Hematopoietic multipotent progenitor cell treated with erythropoietin and hydrocortisone succinate and interleukin-3 and kit ligand, for 15 days (in vitro differentiated cells): ENCODE results near the gene PRMT5.
"Not testable (repeated sequence)": the region's sequence is repeated elsewhere in the genome, so short reads cannot be mapped to it uniquely, and the experiment has no call there.

Experiments
- DNase-seq: peaks from one replicate; pipeline ENCODE4 v3.0.0-alpha.2; 2015; ENCODE audit warnings: low spot score

The PRMT5 gene

DNA sequence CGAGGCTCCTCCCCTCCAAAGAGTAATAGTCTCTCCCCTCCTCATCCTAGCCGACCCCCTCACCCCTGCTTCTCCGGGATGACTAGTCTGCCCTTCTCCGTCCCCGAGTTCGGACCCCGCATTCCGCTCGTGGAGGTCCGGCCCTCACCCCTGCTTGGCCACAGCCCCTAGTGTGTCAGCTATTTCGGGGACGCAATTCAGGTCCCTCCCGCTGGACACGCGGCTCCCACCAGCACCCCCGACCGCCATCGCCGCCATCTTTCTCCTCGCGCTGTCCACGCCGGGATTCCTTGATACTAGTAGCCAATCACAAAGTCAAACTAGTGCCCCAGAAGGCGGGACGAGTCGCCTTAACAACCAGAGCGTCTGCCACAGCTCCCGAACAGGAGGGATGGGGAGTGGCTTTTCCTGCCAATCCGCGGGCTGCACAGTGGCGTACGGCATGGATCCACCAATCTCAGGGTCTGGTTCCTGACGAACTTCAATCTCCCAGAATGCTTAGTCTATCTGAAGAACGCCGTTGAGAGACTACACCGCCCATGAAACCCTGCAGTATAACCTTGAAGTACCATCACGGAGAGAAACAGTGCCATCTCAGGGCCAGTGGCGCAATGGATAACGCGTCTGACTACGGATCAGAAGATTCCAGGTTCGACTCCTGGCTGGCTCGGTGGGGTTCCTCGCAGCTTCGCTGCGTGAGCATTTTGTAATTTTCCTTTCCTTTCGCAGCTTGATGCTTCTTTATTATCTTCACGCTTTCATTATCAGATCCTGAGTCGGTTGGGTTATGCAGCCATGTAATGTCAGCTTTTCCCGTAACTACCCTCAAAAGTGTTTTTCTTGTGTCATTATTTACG, at the start of gene PRMT5:
PRMT5 (minus strand) TSS at position 273 of the 857 bp plus-strand sequence; CDS start at position 258, 15 bp downstream.
- DNase-seq, result peak; percentile 98

DNA sequence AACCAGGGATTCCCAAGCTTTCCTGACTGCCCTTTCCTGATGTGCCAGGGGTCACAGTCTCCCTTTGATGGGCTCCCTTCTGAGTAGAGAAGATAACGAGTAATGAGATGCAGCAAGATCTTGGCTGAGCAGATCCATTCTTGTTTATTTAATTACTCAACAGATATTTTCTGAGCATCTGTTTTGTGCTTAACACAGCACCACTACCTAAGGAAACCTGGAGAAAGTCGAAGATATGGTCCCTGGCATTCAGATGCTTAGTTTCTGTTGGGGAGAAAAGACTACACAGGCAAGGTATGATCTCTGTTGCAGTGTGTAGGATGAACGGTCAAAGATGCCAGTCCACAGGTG, 49.3 kb upstream of the PRMT5 start:
- DNase-seq, result no peak

DNA sequence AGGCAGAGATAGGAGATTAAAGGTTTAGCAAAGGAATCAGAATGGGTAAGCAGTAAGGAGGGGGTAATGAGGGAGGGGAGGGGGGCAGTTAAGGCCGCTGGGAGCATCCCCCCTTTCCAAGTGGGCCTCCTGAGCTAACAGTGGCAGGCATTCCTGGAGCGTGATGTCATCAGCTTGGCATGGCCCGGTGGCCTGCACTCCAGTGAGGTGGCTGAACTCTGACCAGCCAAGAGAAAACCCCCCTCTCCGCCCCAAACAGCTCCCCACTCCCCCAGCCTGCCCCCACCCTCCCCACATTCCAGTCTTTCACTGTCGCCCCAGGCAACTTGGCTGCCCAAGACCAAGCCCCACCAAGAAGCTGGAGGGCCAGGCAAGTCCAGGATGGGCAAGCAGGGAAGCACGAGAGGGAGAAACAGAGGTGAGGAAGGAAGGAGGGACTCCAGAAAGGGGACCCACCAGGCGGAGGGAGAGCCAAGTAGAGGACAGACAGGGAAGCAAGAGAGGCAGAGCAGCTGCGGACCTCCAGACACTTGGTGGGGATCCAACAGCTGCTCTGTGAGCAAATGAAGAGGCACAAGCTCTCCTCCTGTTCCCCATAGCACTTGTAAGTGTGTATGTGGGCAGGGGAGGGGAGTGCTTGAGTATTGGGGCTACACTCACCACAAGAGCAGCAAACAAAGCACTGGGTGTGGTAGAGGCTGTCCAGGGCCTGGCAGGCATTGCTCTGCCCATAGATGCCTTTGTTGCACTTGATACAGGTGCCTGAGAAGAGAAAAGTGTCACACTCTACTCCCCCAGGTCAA, 48.7 kb upstream of the PRMT5 start:
- DNase-seq, result no peak

DNA sequence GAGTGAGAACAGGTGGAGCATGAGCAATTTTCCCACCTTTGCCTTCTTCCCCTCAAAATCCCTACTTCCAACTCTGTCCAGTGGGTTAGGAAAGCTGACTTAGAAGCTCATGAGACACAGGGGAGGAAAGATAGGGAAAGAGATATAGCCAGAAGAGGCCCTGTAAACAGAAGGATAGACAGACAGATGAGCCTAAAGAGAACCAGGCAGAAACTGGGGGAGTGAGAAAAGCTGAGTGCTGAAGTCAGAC, 48.2 kb upstream of the PRMT5 start:
- DNase-seq, result no peak

DNA sequence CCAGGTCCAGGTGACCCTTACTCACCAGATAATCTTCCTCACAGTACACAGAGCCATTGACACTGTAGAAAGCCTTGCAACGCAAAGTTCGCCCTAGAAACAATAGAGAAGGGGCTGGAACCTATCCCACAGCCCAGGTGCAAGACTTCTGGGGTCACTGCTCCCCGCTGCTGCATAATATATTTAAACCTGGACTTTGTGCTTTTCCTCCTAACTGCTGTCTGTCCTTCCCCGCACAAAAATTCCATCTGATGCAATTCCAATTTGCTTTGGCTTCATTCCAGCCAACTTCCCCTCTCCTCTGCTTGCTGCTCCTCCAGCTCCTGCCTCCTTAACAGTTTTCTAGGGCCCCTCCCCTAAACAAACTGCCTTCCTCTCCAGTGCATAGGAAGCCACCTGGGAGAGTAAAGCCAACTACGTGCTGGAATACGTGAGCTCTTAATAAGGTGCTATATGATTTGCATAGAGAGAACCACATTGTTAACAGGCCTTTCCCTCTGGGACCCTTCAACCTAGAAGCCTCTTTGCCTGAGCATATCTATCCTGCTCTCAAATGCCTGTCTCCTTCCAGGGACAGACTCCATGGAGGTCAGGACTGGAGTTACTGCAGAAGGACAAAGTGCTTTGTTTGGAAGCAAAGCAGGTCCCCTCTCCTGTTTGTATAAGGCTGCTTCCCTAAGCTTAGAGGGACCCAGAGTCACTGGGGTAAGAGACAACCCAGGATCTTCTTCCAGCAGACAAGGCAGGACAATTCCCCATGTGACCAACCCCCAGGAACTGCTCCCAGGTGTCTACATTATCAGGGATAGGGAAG, 47.7 kb upstream of the PRMT5 start:
- DNase-seq, result no peak

DNA sequence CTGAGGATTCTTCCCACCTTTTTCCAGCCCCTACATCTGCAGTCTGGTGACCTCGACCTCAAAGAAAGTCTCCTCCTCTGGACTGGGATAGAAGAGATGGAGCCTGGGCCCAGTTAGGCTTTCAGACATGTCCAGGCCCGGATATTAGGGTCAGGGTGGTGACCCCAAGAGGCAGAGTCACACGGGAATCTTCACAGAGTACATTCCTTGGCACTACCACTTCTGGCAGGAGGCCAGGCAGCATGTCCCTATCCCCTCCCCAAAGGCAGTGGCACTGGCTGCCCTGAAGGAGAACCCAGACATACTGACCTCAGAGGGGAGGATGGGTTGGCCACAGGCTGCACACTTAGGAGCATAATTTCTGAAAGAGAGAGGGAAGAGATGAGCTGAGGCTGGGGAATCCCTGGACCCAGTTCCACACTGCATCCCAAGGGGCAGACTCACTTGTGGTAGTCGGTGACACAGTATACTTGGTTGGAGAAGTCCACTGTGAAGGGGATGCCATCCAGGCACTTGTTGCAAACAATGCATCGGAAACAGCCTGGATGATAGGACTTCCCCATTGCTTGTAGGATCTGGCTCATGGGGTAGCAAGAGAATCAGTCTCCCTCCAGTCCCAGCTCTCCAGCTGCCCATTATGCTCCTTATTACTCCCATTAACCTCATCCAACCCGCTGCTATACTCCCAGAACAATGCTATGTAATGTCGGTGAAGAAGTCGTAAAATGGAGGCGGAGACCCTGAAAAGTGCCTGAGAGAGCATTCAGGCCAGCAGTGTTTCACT, 45.5 kb upstream of the PRMT5 start:
- no peak for DNase-seq

DNA sequence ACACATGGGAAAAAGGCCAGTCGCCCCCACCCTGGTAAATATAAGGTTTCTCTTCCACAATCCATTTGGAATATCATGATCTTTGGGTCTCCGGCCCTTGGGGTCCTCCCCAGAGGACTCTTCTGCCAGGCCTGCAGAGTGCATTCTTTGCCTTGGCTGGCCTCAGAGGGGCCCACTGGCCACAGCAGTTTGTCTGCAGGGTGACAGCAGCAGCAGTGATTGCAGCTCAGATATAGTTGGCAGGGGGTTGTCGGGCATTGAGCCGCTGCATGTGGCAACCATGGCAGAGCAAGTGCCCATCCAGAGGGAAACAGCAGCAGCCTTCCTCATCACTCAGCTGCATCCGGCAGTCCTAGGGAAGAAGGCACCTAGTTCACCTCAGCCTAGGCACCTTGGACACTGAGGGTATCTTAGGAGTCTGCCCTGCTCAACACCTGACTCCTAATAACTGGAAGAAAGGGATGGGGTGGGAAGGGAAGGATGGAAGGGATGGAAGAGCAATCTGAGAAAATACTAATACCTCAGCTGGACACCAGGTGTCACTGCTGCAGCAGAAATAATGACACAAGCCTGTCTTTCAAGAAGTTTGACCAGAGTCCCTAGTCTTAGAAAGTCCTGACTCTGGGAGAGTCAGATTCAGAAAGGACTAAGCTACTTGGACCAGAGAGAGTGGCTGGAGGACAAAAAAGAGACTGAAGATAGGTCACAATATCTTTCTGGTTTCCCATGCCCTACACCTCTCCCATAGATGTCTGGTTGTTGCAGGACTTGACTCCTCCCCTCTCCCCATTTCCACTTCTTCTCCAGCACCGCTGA, 44.2 kb upstream of the PRMT5 start:
- peak; percentile 59 for DNase-seq

DNA sequence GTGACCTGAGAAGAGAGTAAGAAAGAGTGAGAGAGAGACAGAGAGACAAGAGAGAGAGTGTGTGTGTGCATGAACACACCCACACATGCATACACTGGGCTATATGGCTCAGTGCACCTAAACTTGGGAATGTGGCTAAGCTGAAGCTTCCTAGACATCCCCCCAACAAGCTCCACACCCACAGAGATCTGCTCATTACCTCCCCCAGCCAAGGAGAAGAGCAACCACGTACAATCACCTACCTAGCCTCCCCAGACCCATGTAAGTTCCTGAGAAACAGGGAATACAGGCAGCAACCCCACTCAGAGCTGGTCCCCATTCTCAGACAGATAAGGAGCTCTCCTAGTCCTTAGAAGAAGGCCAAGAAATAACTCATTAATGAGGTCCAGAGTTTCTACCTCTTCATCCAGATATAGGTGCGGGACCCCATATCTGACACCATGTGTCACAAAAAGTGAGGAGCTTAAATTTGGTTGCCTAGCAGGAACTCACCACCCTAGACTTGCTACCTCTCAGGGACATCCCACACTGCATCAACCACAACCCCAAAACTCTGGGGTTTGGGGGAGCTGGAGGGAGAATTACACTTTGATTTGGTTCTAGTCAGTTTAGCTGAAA, 43.2 kb upstream of the PRMT5 start:
- no peak for DNase-seq

DNA sequence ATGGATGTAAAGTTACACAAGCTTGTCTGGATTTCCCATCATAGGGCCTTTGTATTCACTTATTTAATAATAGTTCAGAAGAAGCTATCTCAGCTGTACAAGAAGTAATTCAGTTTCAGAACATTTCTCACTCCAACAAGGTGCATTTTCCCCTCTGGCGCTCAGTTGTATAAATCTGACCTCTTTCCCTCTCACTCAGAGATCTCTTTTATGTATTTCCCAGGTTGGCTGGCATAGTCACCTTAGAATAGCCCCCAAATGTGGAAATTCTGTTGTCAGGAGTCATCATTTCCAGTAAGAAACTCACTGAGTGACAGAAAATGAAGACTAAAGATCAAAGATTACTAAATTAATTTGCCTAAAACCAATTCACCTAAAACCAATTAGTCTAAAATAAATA, 42.0 kb upstream of the PRMT5 start:
- DNase-seq, result no peak

DNA sequence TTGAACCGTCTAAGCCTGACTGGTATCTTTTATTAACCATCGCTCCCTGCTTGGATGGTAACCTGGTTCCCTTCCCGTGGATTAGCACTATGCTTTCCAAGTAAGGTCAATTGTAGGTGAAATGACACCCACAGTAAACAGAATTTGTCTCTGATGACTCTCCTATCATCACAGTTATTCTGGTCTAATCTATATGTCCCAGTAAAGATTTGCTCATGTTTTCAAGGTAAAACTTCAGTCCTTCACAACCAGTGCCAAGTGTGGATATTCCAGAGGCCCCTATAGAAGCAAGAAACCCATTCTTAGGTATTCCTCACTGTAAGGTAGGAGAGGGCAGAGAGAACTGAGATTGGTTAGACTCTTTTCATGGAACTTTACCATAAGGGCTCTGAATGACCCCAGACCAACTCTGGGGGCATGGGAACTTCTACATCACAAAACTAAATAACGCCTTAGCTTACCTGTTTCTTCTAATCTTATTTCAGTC, 37.6 kb upstream of the PRMT5 start:
- DNase-seq, result no peak

DNA sequence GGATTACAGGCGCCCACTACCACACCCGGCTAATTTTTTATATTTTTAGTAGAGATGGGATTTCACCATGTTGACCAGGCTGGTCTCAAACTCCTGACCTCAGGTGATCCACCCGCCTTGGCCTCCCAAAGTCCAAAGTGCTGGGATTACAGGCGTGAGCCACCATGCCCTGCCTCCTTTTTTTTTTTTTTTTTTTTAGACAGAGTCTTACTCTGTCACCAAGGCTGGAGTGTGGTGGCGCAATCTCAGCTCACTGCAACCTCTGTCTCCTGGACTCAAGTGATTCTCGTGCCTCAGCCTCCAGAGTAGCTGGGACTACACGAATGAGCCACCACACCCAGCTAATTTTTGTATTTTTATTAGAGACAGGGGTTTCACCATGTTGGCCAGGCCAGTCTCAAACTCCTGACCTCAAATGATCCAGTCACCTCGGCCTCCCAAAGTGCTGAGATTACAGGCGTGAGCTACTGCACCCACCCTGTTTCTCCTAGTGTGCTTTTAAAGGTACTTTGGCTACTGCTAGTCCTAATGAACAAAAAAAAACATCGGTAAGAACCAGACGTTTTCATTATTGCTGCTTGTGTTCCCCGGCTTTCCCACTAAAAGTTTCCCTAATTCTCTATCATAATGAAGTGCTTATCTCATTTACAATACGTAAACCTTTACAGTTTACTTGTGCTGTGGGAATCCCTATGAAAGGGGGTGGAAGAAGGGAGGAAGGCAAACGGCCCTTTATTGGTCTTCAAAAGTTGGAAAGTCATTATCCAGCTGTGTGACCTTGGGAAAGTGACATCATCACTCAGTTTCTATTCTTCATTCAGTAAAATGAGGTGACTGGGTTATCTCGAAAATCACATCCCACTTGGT, 37.0 kb upstream of the PRMT5 start:
- DNase-seq, result not testable (repeated sequence)

DNA sequence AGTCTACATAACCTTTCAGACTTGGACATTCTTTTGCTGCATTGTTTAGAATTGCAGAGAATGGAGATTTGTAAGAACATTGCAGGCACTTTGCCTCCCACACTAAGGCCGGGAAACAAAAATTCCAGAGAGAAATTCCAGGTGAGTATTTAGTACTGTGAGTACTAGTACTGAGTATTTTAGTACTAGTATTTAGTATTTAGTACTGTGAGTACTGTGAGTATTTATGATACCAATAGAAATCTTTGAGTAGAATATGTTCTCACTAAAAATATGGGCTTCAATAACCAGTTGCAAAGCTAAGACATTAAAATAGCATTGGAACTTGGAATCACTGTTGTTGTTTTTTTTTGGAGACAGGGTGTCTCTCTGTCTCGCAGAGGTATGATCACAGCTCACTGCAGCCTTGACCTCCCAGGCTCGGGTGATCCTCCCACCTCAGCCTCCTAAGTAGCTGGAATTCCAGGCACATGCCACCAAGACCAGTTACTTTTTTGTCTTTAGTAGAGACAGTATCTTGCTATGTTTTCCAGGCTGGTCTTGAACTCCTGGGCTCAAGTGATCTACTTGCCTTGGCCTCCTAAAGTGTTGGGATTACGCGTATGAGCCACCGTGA, 33.0 kb upstream of the PRMT5 start:
- no peak for DNase-seq

DNA sequence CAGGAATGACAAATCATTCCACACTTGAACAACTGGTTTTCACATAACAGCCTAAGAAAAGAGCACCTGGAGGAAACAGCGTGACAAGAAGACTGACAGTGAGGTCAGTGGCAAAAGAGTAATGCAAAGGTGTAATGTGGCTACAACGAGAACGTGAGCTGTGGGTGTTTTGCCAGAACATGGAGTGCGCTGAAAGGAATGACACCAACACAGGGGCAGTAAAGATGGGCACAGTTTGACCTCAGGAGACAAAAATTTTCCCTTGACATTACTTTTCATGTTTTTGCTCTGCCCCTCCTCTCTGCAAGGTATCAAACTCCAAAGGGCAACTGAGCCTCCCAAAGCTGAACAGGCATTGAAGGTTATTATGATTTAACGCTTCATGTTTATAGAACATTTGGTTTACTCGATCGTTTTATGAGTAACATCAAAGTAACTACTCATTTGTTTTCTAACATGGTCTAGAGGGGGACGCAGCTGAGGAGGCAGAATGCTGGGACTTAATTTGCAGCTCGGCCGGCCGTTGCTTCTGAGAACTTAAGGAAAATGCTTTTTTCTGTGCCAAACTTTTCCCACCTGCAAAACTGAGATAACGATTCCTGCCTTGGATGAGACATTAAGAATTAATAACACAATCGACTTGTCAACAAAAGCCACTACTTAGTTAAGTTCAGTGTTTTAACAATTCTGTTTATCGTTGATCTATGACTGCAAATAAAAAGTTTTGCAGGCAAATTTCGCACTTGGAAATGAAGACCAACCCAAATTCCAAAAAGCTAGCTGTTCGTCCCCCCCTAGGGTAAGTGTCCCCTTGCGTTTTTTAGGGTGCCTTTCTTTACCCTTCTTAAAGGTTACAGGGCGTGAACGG, 26.8 kb upstream of the PRMT5 start:
- peak; percentile 43 for DNase-seq

DNA sequence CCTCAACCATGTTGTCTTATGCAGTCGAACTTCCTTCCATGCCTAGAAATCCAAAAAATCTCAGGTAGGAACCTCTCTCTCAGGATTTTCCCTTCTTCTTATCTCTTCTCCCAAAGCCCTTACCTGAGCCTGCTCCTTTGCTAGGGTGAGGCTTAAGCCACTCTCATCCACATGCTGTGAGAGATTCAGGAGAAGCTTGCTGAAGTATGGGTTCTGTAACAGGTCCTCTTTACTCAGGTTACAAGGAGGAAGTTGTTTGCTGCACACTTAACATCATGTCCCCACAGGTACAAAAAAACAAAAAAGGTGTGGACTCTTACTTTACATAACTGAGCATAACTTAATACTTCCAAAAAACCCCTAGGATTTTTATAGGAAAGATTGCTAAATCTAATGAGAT, 23.2 kb upstream of the PRMT5 start:
- no peak for DNase-seq

DNA sequence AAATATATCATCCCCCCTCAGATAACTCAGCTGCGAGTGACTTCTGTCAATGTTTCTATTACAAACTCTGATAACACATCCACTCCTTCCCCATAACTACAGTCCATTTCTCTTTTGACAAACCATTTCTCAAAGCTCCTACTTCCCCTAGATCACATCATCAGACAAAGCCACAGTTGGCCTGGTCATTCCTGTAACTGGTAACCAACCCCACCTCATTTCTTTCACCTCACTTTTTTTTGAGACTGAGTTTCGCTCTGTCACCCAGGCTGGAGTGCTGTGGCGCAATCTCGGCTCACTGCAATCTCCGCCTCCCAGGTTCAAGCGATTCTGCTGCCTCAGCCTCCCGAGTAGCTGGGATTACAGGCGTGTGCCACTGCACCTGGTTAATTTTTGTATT, 22.6 kb upstream of the PRMT5 start:
- not testable (repeated sequence) for DNase-seq

DNA sequence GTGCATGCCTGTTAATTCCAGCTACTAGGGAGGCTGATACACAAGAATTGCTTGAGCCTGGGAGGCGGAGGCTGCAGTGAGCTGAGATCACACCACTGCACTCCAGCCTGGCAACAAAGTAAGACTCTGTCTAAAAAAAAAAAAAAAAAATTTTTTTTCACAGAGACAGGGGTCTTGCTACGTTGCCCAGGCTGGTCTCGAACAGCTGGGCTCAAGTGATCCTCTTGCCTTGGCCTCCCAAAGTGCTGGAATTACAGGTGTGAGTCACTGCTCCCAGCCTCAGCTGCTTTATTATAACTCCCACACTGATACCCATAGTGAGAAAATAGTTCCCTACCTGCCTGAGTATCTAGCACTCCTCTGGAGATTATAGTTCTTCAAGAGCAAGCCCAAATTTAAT, 16.5 kb upstream of the PRMT5 start:
- no peak for DNase-seq

DNA sequence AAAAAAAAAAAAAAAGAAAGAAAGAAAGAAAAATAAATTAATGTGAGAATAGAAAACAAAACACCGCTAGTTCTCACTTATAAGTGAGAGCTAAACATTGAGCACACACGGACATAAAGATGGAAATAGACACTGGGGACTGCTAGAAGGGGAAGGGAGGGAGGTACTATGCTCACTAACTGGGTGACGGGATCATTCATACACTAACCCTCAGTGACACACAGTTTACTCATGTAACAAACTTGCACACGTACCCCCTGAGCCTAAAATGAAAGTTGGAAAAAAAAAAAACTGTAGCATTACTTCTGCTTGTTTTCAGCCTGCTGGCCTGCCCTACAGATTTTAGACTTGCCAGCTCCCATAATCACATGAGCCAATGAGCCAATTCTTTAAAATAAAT, 10.5 kb upstream of the PRMT5 start:
- no peak for DNase-seq

DNA sequence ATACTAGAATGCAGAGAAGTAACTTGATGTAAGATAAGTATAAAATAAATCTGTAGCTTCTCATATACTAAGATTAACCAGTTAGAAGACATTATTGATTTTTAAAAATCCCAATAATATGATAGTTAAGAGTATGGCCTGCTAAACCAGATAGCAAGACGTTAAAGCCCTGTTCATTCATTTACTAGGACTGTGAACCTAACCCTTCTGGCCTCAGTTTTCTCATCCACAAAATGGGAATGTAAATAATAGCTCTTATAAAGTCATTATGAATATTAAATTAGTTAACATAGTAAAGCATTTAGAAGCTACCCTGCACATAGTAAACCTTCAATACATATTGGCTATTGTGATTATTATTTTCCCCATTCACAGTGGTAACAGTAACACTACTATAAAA, 6.0 kb upstream of the PRMT5 start:
- no peak for DNase-seq
